GF-D8 (cell line): ENCODE data around the gene SLC6A6.
A peak's percentile ranks its signal among the peaks of the same experiment; 100 is the strongest.

ENCODE experiments used
- DNase-seq: peaks from one replicate; lab custom pipeline; 2025; lab: John Stamatoyannopoulos, UW

Gene SLC6A6

DNA sequence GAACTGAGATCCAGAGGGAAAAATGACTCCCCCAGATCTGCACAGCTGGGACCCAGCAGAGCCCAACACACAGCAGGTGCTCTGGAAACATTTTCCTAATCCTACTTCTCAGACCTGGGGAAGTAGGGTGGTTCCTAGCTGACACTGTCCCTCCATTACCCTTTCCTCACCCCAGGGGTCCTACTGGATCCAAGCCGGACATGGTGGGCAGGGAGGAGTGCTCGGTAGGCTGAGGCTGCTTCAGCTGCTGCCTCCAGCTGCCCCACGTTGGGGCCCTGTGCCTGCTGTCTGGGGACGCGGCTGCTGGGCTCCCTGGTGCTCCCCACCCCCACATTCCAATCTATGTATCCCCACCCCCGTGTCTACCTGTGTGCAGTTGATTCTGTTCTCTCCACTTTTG, 29.8 kb upstream of the SLC6A6 start:
- DNase-seq, result no peak

DNA sequence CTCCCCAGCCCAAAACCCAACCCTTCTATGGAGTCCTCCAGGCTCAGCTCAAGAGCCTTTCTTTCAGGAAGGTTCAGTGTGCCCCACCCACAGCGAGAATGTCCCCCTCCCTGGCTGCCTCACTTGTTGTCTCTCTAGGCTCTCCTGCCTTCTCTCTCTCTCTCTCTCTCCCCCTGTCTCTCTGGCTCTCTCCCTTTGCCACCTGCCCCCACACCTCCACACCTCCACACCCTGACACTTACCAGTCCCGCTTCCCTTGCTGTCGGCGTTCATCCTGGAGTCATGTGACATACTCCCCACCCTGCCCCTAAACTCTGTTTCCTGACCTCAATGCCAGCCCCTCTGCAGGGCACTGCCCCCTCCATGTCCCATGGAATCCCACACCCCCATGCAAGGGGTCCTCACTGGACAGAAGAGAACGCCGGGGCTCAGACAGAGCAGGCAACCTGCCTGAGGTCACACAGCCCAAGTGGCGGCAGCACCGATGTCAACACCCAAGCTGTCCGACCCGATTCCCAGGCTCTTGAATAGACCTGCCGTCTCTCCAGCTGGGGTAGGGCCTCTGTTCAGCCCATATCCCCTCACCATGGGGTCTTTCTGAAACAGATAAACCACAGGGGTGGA, 28.5 kb upstream of the SLC6A6 start:
- no peak for DNase-seq

GRCh38 chr3:14374444-14374883, 27.9 kb upstream of the SLC6A6 start:
- no peak for DNase-seq

DNA sequence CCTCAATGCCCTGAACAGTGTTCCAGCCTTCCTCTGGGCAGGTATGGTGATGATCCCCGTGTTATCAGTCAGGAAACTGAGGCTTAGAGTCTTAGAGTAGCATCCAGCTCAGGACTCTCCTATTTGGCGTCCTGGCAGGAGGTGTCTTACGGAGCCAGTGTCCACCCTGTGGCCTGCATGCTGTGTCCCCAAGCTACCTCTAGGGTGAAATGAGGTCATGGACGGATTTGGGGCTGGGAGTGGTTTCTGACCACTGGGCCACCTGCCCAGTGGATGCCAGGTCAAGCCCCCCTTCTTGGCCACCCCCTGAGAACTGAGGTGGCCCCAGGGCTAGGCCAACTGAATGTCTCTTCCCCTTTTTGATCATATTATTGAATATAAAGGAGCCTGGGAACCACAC, 27.2 kb upstream of the SLC6A6 start:
- no peak for DNase-seq

DNA sequence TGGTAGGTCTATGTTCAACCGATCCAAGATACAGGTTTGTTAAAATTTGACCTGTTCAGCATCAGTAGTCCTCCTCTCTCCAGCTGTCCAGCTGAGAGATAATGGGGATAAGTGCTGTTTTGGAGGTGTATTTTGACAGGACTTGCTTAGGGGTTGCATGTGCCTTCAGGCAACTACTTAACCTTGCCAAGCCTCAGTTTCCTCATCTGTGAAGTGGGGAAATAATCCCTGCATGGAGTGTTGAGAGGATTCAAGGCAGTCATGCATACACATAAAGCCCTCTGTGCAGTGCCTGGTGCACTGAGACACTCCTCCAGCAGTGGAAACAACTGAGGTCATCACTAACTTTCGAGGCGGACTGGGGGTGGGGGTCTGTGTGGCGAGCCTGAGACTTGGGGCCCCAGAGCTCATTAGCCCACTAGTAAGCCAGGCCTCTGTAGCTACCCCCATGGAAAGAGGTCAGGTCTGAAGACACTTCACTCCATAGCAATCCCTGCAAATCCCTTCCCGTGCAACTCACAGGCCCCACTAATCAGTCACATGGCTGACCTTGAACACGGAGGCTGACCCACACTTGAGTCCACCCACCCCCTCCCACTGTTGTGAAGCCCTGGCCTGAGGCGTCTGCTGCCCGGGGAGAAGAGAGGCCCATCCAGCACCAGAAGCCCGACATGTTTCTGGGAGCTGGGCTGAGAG, 25.9 kb upstream of the SLC6A6 start:
- DNase-seq, result no peak

DNA sequence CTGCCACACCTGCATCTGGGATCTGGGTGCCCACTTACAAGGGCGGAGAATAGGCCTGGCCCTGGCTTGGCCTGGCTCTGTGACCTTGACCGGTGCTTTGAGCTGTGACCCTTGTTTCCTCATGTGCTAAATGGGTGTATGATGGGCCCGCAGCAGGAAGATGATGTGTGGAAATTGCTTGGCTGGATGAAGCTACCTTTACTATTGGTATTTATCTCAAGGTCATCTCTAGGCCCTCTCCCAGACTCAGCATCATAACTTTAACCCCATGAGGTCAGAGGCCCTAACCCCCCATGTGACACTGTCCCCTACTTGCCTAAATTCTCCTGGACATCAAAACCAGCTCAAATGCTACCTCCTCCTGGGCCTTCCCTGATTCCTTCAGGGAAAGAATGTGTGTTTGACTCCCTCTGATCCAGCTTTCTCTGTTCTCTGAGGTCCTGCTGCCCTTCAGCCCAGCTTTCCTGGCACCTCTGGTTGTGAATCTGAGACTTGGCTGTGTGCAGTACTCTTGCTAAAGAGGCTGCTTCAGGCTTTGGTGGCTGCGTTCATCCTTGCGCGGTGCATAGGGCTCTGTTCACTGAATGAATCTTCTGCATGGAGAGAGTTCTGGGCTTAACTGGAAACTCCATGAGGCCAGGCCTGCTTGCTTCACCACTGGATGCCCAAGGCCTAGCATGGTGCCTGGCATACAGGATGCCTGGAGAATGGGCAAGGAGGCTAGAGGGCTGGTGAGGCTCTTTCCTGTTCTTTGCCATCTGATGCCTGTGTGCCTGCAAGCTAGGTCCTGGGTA, 25.2 kb upstream of the SLC6A6 start:
- DNase-seq, result no peak

- peak; percentile 72 for DNase-seq
Measured at GRCh38 chr3:14377838-14378169, 24.6 kb upstream of the SLC6A6 start.

GRCh38 chr3:14378415-14378814, 24.0 kb upstream of the SLC6A6 start:
- no peak for DNase-seq

DNA sequence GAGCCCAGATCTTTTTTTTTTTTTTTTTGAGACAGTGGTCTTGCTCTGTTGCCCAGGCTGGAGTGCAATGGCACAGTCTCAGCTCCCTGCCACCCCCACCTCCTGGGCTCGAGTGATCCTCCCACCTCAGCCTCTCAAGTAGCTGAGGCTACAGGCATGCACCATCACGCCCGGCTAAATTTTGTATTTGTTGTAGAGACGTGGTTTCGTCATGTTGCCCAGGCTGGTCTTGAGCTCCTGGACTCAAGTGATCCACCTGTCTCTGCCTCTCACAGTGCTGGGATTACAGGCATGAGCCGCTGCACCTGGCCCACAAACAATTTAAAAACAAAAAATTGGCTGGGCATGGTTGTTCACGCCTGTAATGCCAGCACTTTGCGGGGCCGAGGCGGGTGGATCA, 22.6 kb upstream of the SLC6A6 start:
- DNase-seq, result no peak

GRCh38 chr3:14386254-14386653, 16.2 kb upstream of the SLC6A6 start:
- DNase-seq, result no peak

GRCh38 chr3:14388201-14388600, 14.2 kb upstream of the SLC6A6 start:
- no peak for DNase-seq

DNA sequence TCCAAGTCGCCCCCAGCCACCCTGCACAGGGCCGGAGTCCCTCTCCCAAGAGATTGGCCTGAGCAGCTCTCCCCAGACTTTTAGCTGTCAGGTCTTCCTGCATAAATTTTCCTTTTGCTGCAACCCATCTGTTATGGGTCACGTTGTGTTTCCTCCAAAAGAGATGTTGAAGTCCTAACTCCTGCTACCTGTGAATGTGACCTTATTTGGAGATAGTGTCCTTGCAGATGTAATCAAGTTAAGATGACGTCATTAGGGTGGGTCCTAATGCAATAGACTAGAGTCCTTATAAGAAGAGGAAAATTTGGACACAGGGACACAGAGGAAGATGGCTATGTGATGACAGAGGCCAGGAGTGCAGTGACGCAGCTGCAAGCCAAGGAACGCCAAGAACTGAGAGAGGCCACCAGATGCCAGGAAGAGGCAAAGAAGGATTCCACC, 13.2 kb upstream of the SLC6A6 start:
- DNase-seq, result no peak

DNA sequence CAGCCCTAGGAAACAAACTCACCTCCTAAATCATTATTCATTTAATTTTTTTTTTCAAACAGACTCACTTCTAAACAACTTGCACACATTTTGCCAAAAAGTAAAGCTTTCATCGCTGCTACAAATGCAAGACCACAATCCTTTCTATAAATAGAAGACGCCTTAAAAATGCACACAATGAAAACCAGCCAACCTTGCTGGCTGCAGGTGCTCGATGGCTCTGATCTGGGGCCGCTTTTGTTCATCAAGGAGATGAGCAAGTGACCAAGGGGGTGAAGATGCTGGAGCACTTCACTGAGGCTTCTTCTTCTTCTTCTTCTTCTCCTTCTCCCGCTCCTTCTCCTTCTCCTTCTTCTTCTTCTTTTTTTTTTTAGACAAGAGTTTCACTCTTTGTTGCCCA, 12.7 kb upstream of the SLC6A6 start:
- DNase-seq, result no peak

DNA sequence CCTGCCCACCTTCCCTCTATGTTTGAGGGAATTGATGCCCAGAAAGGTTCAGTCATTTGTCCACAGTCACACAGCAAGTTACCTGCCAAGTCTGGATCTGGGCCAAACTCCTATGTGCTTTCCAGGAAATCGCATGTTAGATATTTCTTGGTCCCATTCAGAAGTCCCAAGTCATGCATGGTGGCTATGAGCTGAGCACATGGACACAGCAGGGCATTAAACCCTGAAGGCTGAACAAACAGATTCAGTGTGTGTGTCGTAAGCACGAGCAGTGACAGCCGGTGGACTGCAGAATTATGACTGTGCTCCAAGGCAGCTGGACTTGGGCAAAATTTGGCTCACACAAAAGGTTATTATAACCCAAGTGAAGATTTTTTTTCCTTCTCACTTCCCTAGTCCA, 11.4 kb upstream of the SLC6A6 start:
- DNase-seq, result no peak

GRCh38 chr3:14392231-14392630, 10.2 kb upstream of the SLC6A6 start:
- DNase-seq, result no peak

DNA sequence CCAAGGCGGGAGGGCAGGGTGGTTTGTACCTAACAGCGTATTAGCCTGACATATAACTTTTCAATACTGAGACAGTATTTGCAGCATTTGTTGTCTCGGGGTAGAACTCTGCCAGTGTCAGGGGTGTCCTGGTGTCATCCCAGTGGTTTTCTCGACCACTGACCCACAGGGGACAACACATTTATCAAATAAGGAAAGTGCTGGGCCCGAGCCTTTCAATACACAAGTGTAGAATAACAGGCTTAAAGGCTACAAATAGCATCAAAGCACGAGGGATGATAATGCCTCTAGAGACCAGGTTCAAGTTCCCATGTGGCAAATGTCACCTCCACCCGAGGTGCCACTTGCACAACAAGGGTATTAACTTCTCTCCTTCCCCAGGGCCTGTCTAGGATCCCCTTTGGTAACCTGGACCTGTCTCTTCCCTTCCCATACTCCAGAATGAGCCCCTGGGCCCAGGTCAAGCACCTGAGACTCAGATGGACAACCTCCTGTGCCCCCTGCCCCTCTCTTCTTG, 9.5 kb upstream of the SLC6A6 start:
- no peak for DNase-seq

DNA sequence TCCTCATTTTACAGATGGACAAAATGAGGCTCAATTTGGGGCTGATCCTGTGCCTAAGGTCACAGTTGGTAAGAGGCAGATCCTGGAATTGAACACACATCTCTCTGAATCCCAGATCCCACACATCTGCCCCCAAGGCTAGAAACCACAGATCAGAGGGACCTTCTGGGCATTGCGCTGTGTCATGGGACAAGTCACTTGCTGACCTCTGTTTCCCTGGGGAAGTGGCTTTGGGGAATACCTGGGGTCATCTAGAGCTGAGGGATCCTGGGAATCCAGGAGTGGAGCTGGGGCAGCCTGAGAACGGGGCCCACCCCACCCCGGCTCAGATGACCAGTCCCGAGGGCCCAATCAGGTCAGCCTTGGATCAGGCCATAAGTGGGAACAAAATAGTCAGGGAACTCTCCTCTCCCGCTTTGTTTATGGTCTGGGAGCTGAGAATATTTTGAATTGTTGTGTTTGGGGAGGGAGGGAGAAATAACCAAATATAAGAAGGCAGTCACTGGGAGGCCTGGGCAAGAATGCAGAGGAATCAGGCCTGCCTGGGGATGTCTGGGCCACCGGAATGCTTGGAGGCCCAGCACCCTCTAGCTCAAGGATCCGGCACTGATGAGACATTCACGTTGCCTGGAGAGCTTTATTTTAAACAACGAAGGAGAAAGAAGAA, 8.8 kb upstream of the SLC6A6 start:
- no peak for DNase-seq

DNA sequence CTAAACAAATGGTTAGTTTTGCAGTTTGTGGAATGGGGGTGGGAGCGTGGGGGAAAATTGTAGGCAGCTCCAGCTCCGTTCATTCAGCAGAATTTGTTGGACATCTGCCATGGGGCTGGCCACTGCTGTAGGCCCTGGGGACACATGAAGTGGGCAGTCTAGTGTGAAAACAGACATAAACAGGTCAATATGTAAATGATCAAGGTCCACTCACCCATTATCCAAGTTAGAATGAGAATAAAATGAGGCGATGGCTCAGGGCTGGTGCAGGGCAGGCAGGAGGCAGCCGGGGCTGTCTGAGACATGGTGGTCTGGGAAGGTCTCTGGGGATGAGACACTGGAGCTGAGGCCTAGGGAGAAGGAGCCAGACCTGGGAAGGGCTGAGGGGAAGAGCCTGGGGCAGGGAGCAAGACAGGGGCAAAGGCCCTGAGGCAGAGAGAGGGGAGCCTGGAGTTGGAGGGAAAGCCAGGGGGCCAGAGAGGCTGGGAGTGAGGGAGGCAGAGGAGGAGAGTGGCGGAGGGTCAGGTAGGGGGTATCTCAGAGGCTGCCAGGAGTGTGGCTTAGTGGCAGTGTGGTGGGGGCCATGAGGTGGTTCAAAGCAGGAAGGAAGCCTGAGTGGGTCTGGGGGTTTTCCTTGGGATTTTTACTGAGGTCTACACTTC, 6.2 kb upstream of the SLC6A6 start:
- DNase-seq, result no peak

GRCh38 chr3:14397046-14397445, 5.4 kb upstream of the SLC6A6 start:
- DNase-seq, result no peak

DNA sequence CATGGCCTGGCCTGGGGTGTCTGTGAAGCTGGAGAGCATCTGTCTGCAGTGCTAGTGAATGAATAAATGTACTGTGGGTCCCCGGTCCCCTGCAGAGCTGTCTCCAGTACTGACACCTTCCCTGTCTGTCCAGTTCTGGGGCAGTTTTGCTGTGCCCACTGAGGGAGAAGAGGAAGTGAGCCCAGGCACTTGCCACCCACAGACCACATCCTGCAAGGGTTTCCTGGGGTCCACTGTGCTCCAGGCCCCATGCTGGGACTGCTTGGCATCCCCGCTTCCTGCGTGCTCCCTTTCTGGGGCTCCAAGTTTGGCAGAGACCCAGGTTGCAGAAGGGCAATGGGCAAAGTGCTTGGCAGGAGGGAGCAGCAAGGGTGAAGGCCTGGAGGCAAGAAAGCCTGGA, 4.9 kb upstream of the SLC6A6 start:
- no peak for DNase-seq

DNA sequence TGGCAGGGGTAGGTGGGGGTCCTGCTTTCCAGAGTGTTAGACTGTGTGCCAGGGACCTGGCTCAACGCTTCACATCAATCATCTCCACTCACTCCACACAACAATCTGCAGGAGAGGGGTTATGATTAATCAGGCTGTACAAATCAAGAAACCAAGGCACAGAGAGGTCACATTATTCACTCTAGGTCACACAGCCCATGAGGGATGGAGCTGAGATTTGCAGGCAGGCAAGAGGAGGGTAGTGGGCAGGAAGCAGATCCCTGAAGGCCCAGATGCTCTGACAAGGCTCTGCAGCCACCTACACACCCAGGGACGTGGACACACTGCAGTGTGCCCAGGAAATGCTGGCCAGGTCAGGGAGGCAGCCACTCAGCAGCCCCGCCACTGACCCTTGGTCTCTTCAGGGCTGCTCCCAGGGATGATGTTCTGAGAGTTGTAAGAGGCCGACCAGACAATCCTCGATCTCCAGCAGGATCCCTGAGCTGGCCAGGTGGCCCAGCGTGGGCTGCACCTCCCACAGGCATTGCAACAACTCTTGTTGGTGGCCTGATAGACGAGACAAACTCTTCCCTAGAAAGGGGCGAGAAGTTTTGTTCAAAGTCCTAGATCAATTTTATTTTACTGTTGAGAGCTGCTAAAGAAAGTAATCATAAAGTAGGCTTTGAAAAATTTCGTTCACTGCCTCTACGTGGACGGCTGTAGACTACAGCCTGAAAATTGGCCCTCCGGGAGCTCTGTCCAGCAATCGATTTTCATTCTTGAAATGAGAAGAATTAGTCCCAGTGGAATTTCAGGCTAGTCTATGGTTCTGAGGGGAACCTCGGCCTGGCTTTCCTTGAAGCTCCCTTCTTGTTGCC, 4.2 kb upstream of the SLC6A6 start:
- no peak for DNase-seq
